Left lung (tissue), 10 donors: ENCODE results near the gene UBASH3A. TPM values are rescaled to one million over a fixed set of nuclear protein-coding genes. Genes with fewer than 3 reads are reported as not detected.

Experiments used
- ATAC-seq: fragments of 200-7000 bp; cut with Tn5 transposase; one replicate; pipeline ENCODE4 v1.9.1; 2020; ENCODE audit warnings: moderate library complexity
- DNase-seq, 4 donors: peaks; one replicate each; pipeline ENCODE4 v3.0.0-alpha.2; 2013 to 2020
- H3K27ac ChIP-seq, 2 donors: fragments of 200-600 bp; sonication (generic) in 1 of 2; one replicate each; pipeline versions ENCODE4 v1.5.0 to v1.8.0; 2020 to 2021
- H3K27me3 ChIP-seq, 2 donors: fragments of 200-600 bp; sonication (generic) in 1 of 2; one replicate each; pipeline versions ENCODE4 v1.5.0 to v1.8.0; 2020 to 2021
- H3K36me3 ChIP-seq, 2 donors: fragments of 200-600 bp; sonication (generic) in 1 of 2; one replicate each; pipeline versions ENCODE4 v1.5.0 to v1.8.0; 2020 to 2021
- H3K4me1 ChIP-seq, 2 donors: fragments of 200-600 bp; one replicate each; pipeline ENCODE4 v1.8.0; 2021
- H3K4me3 ChIP-seq, 2 donors: fragments of 200-600 bp; sonication (generic) in 1 of 2; one replicate each; pipeline versions ENCODE4 v1.5.0 to v1.8.0; 2020 to 2021; ENCODE audit warnings: mild to moderate bottlenecking in 1 of 2
- H3K9me3 ChIP-seq, 2 donors: fragments of 200-600 bp; sonication (generic) in 1 of 2; one replicate each; pipeline versions ENCODE4 v1.5.0 to v1.8.0; 2020 to 2021
- CTCF ChIP-seq, 2 donors: fragments of 200-600 bp; sonication (generic) in 1 of 2; IDR thresholded peaks; one replicate each; pipeline versions ENCODE4 v1.5.0 to v1.8.0; 2021; ENCODE audit warnings: antibody characterized with exemption in 2 of 2
- intact Hi-C, 2 donors: fragments of 100-400 bp; cut with DNase I; formaldehyde crosslinking; loops; one replicate each; pipeline versions ENCODE4 v1.11.2 to v1.14.2; 2022
- polyA plus RNA-seq, 6 donors: library from polyadenylated mRNA; unstranded; fragments of 120-200 nt; gene quantifications; one replicate each; pipeline ENCODE4 v1.2.1, GENCODE V29; 2013; ENCODE audit not compliant: insufficient read length in 6 of 6
- total RNA-seq, 2 donors: library from RNA; stranded (reverse); fragmentation: NEBNext Ultra II Directional; extraction: Animal tissue kit (Norgen Biotek cat#: 25700); gene quantifications; one replicate each; pipeline ENCODE4 v1.2.1, GENCODE V29; 2021
- donor health status: DM: no; HTN: yes; CAD: no.
- donor health status: DM: no; HTN: no; CAD: no.

The UBASH3A gene
- total and polyA plus RNA-seq, 8 donors, result 0.08 to 1.3 (median 0.24) TPM

- Histone ChIP-seq H3K27ac (no peak overlapping the region), H3K27me3 (no peaks in the 10 kb centered on the region), H3K4me1 (no peaks in the 10 kb centered on the region), H3K36me3 (no peaks in the 10 kb centered on the region), H3K4me3 (no peak overlapping the region), H3K9me3 (no peaks in the 10 kb centered on the region)
- intact Hi-C loops, result loop anchor here in 1 of 2 donors (10.0 kb wide), 1 partner anchor 299 kb away; no protein-coding TSS in a partner anchor
- TF ChIP-seq CTCF (IDR thresholded peaks at IDR 0.05), result no peak
- DNase-seq, result no peak
- ATAC-seq, result no peak
Observed at GRCh38 chr21:42443876-42444744, 40.4 kb downstream of the UBASH3A start.

- Histone ChIP-seq H3K4me1 (peaks cover 0 to 1% of the 10 kb centered on the region in 2 donors), H3K27ac (no peak overlapping the region), H3K9me3 (no peaks in the 10 kb centered on the region), H3K36me3 (no peaks in the 10 kb centered on the region), H3K27me3 (no peaks in the 10 kb centered on the region), H3K4me3 (no peak overlapping the region)
- DNase-seq, result no peak
- no peak for TF ChIP-seq CTCF (IDR thresholded peaks at IDR 0.05)
- intact Hi-C loops, result loop anchor here in 1 of 2 donors (10.0 kb wide), 1 partner anchor 300 kb away; no protein-coding TSS in a partner anchor
- no peak for ATAC-seq
Observed at GRCh38 chr21:42444745-42445059, 41.0 kb downstream of the UBASH3A start.

- Histone ChIP-seq H3K4me1 (peaks cover 0 to 7% of the 10 kb centered on the region in 2 donors), H3K9me3 (no peaks in the 10 kb centered on the region), H3K27ac (no peak overlapping the region), H3K36me3 (no peaks in the 10 kb centered on the region), H3K27me3 (no peaks in the 10 kb centered on the region), H3K4me3 (no peak overlapping the region)
- no peak for TF ChIP-seq CTCF (IDR thresholded peaks at IDR 0.05)
- intact Hi-C loops, result loop anchor here in 1 of 2 donors (10.0 kb wide), 1 partner anchor 301 kb away; no protein-coding TSS in a partner anchor
- DNase-seq, result no peak
- no peak for ATAC-seq
Observed at GRCh38 chr21:42445311-42445710, 41.6 kb downstream of the UBASH3A start.

GRCh38 chr21:42446531-42446930 lies 42.8 kb downstream of the UBASH3A start:
- peaks cover 0 to 11% of the 10 kb centered on the region in 2 donors for H3K4me1 ChIP-seq
- DNase-seq (no peak), ATAC-seq (no peak)
- no peaks in the 10 kb centered on the region for H3K36me3 ChIP-seq
- H3K9me3 ChIP-seq, result no peaks in the 10 kb centered on the region
- H3K27me3 ChIP-seq, result no peaks in the 10 kb centered on the region
- TF ChIP-seq CTCF (IDR thresholded peaks at IDR 0.05), result no peak
- no peak overlapping the region for H3K4me3 ChIP-seq
- intact Hi-C loops, result loop anchor here in 1 of 2 donors (10.0 kb wide), 1 partner anchor 302 kb away; no protein-coding TSS in a partner anchor
- no peak overlapping the region for H3K27ac ChIP-seq

GRCh38 chr21:42447182-42447581 lies 43.5 kb downstream of the UBASH3A start:
- intact Hi-C loops, result loop anchor here in 1 of 2 donors (10.0 kb wide), 1 partner anchor 302 kb away; no protein-coding TSS in a partner anchor
- H3K4me1 ChIP-seq, result peaks cover 0 to 11% of the 10 kb centered on the region in 2 donors
- H3K27me3 ChIP-seq, result no peaks in the 10 kb centered on the region
- H3K9me3 ChIP-seq, result no peaks in the 10 kb centered on the region
- no peak overlapping the region for H3K27ac ChIP-seq
- no peak for DNase-seq
- no peak overlapping the region for H3K4me3 ChIP-seq
- no peak for ATAC-seq
- no peak for TF ChIP-seq CTCF (IDR thresholded peaks at IDR 0.05)
- H3K36me3 ChIP-seq, result no peaks in the 10 kb centered on the region
